GM21360 (cell line): ENCODE measurements around the gene ETS1.

ENCODE experiments used
- ATAC-seq: cut with Tn5 transposase; IDR thresholded peaks from one replicate; pipeline ENCODE4 v1.9.1; 2021; ENCODE audit warnings: mild to moderate bottlenecking, moderate library complexity; ENCODE audit not compliant: unreplicated experiment

Gene ETS1

GRCh38 chr11:128520888-128521681, 66.3 kb downstream of the ETS1 start:
- no peak for ATAC-seq

- ATAC-seq, result no peak
Measured at GRCh38 chr11:128520206-128520887, 67.0 kb downstream of the ETS1 start.

GRCh38 chr11:128519338-128519737, 68.0 kb downstream of the ETS1 start:
- ATAC-seq, result no peak

GRCh38 chr11:128518493-128519207, 68.7 kb downstream of the ETS1 start:
- no peak for ATAC-seq

GRCh38 chr11:128517451-128518230, 69.7 kb downstream of the ETS1 start:
- ATAC-seq, result no peak

- ATAC-seq, result no peak
Measured at GRCh38 chr11:128516886-128517285, 70.5 kb downstream of the ETS1 start.

- ATAC-seq, result no peak
Measured at GRCh38 chr11:128515826-128516778, 71.3 kb downstream of the ETS1 start.

GRCh38 chr11:128515086-128515485, 72.3 kb downstream of the ETS1 start:
- no peak for ATAC-seq

GRCh38 chr11:128513915-128514681, 73.3 kb downstream of the ETS1 start:
- ATAC-seq, result no peak

GRCh38 chr11:128512474-128512996, 74.8 kb downstream of the ETS1 start:
- no peak for ATAC-seq

GRCh38 chr11:128511712-128512111, 75.6 kb downstream of the ETS1 start:
- ATAC-seq, result no peak

- no peak for ATAC-seq
Measured at GRCh38 chr11:128509621-128510389, 77.6 kb downstream of the ETS1 start.

- ATAC-seq, result no peak
Measured at GRCh38 chr11:128508770-128509510, 78.4 kb downstream of the ETS1 start.

- ATAC-seq, result no peak
Measured at GRCh38 chr11:128507936-128508335, 79.4 kb downstream of the ETS1 start.

GRCh38 chr11:128506999-128507611, 80.3 kb downstream of the ETS1 start:
- ATAC-seq, result no peak

- no peak for ATAC-seq
Measured at GRCh38 chr11:128506356-128506755, 81.0 kb downstream of the ETS1 start.
